ENCODE results near the gene VARS2. TPM values are rescaled to one million over a fixed set of nuclear protein-coding genes. Genes with fewer than 3 reads are reported as not detected.

The VARS2 gene
- polyA plus RNA-seq, 1 of the 3 experiments (the other 2 are of a cell fraction), result 31.2 TPM

DNA sequence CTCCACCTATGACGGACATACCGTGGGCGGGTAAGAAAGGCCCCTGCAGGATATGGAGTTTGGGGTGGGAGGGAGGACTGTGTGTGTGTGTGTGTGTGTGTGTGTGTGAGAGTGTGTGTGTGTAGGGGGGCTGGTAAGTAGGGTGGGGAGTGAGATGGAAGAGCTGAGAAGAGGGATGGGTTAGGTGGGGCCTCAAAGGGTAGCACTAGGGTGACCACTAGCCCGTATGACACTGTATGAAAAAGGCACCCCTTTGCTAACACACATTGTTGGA lies 22.7 kb upstream of the VARS2 start (continued):
- TF ChIP-seq CTCF (IDR thresholded peaks at IDR 0.05) (no peak), MAX (IDR thresholded peaks at IDR 0.05; ENCODE audit: low read depth) (no peak), SMC3 (IDR thresholded peaks at IDR 0.05; ENCODE audit: low read depth, low read length) (no peak)

- Histone ChIP-seq H3K4me3 (ENCODE audit: low read depth in 2 of 2, low read length in 1 of 2) (no peak overlapping the region), H3F3A (replicated peaks; ENCODE audit: insufficient read depth) (peaks cover 13% of the 10 kb centered on the region), H3K27ac (ENCODE audit: low read depth in 2 of 2, low read length in 1 of 2) (no peak overlapping the region), H4K20me1 (ENCODE audit: insufficient read depth) (no peaks in the 10 kb centered on the region), H3K4me2 (no peak overlapping the region), H3K36me3 (replicated peaks in 1 of 2; ENCODE audit: control insufficient read depth in 1 of 2, insufficient read depth in 2 of 2, low read length in 1 of 2) (peaks cover 10 to 55% of the 10 kb centered on the region in 2 experiments), H3K9me2 (no peaks in the 10 kb centered on the region), H3K9me3 (no peaks in the 10 kb centered on the region), H3K9ac (no peak overlapping the region), H3K27me3 (ENCODE audit: insufficient read depth) (no peaks in the 10 kb centered on the region), H3K4me1 (ENCODE audit: control insufficient read depth in 1 of 2, insufficient read depth in 2 of 2, low read depth in 1 of 2, low read length in 1 of 2) (peaks cover 7 to 13% of the 10 kb centered on the region in 2 experiments; a peak in 2 of 4 replicates), H3K79me2 (ENCODE audit: insufficient read depth) (peaks cover 38% of the 10 kb centered on the region), H2AFZ (ENCODE audit: low read depth) (no peak overlapping the region)
- ChIA-PET CTCF (interaction anchor here (0.9 kb wide), 1 partner anchor 195 kb away, joined by 3 read pairs; no protein-coding TSS in a partner anchor), POLR2A (no interaction called here)
- WGBS (ENCODE audit: low lambda C conversion rate), result 93% methylated on average over 17 of the region's 21 CpGs
- DNase-seq, result peak; percentile 12
- TF ChIP-seq MEF2A (IDR thresholded peaks at IDR 0.05; ENCODE audit: borderline replicate concordance, low read depth), result no peak
- TF ChIP-seq SIN3A (IDR thresholded peaks at IDR 0.05; ENCODE audit: borderline replicate concordance, low read depth, low read length), result no peak
- no peak for TF ChIP-seq NRF1 (IDR thresholded peaks at IDR 0.05; ENCODE audit: low read depth, low read length)
- no peak for TF ChIP-seq RCOR1 (IDR thresholded peaks at IDR 0.05; ENCODE audit: low read length)
- TF ChIP-seq TAF1 (IDR thresholded peaks at IDR 0.05; ENCODE audit: borderline replicate concordance, low read depth, low read length), result no peak
- TF ChIP-seq GATA2 (CRISPR knock-in tag; IDR thresholded peaks at IDR 0.05), result no peak
- no peak for TF ChIP-seq SMC3 (IDR thresholded peaks at IDR 0.05; ENCODE audit: low read depth, low read length)
- no peak for TF ChIP-seq ZBTB33 (IDR thresholded peaks at IDR 0.05; ENCODE audit: borderline replicate concordance, low read depth)
- TF ChIP-seq MAX (IDR thresholded peaks at IDR 0.05; ENCODE audit: low read depth), result no peak
- no peak for TF ChIP-seq EP300 (IDR thresholded peaks at IDR 0.05; ENCODE audit: borderline replicate concordance in 1 of 2, low read depth in 1 of 2, low read length in 1 of 2)
- no peak for TF ChIP-seq CHD2 (IDR thresholded peaks at IDR 0.05; ENCODE audit: low read length, partially characterized antibody)
- no peak for TF ChIP-seq RXRA (IDR thresholded peaks at IDR 0.05; ENCODE audit: borderline replicate concordance, low read depth)
- TF ChIP-seq RAD21 (IDR thresholded peaks at IDR 0.05; ENCODE audit: low read length), result no peak
- no peak for TF ChIP-seq JUND (IDR thresholded peaks at IDR 0.05)
- no peak for TF ChIP-seq CTCF (IDR thresholded peaks at IDR 0.05)
These were observed 22.1 kb upstream of the VARS2 start for GRCh38 chr6:30891816-30892538.
